OCI-LY3 (cell line): ENCODE measurements around the gene GRN.

Experiments used
- EZH2phosphoT487 ChIP-seq: fragments of 200-600 bp; shearing (Covaris generic); IDR thresholded peaks from 2 replicates; pipeline ENCODE4 v1.6.1; 2018; ENCODE audit warnings: antibody characterized with exemption, mixed run types, low read depth
- TF ChIP-seq, protein P1 (sequence below): fragments of 200-600, 300-600 bp; sonication (generic); IDR thresholded peaks from 2 replicates; pipeline ENCODE4 v1.5.1; 2014; ENCODE audit warnings: antibody characterized with exemption, low read length, low read depth

DNA sequence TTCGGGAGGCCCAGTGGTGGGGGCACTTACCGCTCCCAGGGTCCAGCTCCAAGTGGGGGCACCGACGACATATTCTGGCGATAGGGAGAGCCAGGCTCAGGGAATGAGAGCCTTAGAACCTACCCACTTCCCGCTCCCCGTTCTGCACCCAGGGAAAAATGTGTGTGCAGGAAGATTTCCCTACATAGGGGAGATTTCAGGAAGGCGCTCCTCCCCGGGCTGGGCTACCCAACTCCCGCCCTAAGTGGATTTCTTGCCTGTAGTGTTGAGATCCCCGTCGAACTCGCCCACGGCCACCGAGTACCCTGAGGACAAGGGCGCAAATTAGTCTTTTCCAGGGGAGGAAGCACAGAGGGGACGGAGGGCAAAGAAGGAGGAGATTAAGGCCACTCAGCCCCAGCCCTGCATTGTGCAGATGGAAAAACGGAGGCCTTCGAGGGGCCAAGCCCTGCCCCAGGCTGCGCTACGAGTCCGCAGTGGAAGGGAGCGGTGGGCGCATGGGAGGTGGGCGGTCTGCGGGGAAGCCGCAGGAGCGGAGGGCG lies 39.2 kb downstream of the GRN start:
- TF ChIP-seq, protein P1, sequence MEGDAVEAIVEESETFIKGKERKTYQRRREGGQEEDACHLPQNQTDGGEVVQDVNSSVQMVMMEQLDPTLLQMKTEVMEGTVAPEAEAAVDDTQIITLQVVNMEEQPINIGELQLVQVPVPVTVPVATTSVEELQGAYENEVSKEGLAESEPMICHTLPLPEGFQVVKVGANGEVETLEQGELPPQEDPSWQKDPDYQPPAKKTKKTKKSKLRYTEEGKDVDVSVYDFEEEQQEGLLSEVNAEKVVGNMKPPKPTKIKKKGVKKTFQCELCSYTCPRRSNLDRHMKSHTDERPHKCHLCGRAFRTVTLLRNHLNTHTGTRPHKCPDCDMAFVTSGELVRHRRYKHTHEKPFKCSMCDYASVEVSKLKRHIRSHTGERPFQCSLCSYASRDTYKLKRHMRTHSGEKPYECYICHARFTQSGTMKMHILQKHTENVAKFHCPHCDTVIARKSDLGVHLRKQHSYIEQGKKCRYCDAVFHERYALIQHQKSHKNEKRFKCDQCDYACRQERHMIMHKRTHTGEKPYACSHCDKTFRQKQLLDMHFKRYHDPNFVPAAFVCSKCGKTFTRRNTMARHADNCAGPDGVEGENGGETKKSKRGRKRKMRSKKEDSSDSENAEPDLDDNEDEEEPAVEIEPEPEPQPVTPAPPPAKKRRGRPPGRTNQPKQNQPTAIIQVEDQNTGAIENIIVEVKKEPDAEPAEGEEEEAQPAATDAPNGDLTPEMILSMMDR, result no peak
- no peak for TF ChIP-seq EZH2phosphoT487
